H1 (cell line): ENCODE results near the gene SRSF8. TPM values are rescaled to one million over a fixed set of nuclear protein-coding genes. Genes with fewer than 3 reads are reported as not detected.

Source experiments
- CHD2 ChIP-seq: IDR thresholded peaks from 2 replicates; pipeline ENCODE4 v1.6.1; 2012; ENCODE audit warnings: low read length, improper control_type of control experiment
- EGR1 ChIP-seq: IDR thresholded peaks from 2 replicates; pipeline ENCODE4 v1.6.1; 2011; ENCODE audit warnings: low read depth, low read length, borderline replicate concordance
- GABPA ChIP-seq: IDR thresholded peaks from 2 replicates; pipeline ENCODE4 v1.6.1; 2011; ENCODE audit warnings: mild to moderate bottlenecking, low read length, moderate library complexity, borderline replicate concordance; ENCODE audit not compliant: insufficient read depth
- HDAC2 ChIP-seq, 2 experiments: fragments of 300-600 bp in 1 of 2; sonication (generic) in 1 of 2; IDR thresholded peaks; 2 replicates each; pipeline ENCODE4 v1.6.1; 2011 to 2012; ENCODE audit warnings: low read depth in 2 of 2, low read length in 2 of 2, mild to moderate bottlenecking in 2 of 2, moderate library complexity in 2 of 2, borderline replicate concordance in 1 of 2, inconsistent platforms in 1 of 2
- RBBP5 ChIP-seq: IDR thresholded peaks from 2 replicates; pipeline ENCODE4 v1.7.1; 2012; ENCODE audit warnings: low read depth, mild to moderate bottlenecking, inconsistent platforms, low read length, moderate library complexity, borderline replicate concordance
- YY1 ChIP-seq: IDR thresholded peaks from 2 replicates; pipeline ENCODE4 v1.6.1; 2011; ENCODE audit warnings: low read depth, mild to moderate bottlenecking, low read length
- polyA plus RNA-seq, 7 experiments: library from polyadenylated mRNA; depleted of rRNA in 3 of 7; stranded (reverse) in 5 of 7; unstranded in 2 of 7; fragments of >200 nt in 5 of 7; fragments of 200-250 nt in 2 of 7; gene quantifications; 1 replicate in 5 of 7; 2 replicates in 1 of 7; 4 replicates in 1 of 7; pipeline versions ENCODE4 v1.2.1 to v1.2.3, GENCODE V29; 2011 to 2013; ENCODE audit warnings: missing spikeins in 2 of 7, mixed read lengths in 2 of 7
- total RNA-seq: library from RNA; stranded (reverse); fragmentation: NEBNext Ultra II Directional; extraction: Animal tissue kit (Norgen Biotek cat#: 25700); gene quantifications from 2 replicates; pipeline ENCODE4 v1.2.1, GENCODE V29; 2021
- TF ChIP-seq, protein P1 (sequence below): fragments of 300-600 bp; sonication (generic); IDR thresholded peaks from 2 replicates; pipeline ENCODE4 v1.7.1; 2012; ENCODE audit warnings: low read length, moderate library complexity, mild to moderate bottlenecking, inconsistent platforms; ENCODE audit not compliant: insufficient replicate concordance
- TF ChIP-seq, protein P2 (sequence below), 3 experiments: IDR thresholded peaks; 1 replicate in 2 of 3; 2 replicates in 1 of 3; pipeline versions ENCODE4 v1.5.1 to v1.6.1; 2011; ENCODE audit warnings: low read length in 3 of 3, mild to moderate bottlenecking in 3 of 3, inconsistent platforms in 2 of 3, low read depth in 1 of 3, moderate library complexity in 1 of 3; ENCODE audit not compliant: insufficient read depth in 1 of 3; ENCODE audit errors: control extremely low read depth in 1 of 3

Gene SRSF8
- total and polyA plus RNA-seq, 2 of the 8 experiments (the other 6 are each of a cell fraction or from before 2014, with no cell fraction given) = 13.2 to 18.5 TPM

DNA sequence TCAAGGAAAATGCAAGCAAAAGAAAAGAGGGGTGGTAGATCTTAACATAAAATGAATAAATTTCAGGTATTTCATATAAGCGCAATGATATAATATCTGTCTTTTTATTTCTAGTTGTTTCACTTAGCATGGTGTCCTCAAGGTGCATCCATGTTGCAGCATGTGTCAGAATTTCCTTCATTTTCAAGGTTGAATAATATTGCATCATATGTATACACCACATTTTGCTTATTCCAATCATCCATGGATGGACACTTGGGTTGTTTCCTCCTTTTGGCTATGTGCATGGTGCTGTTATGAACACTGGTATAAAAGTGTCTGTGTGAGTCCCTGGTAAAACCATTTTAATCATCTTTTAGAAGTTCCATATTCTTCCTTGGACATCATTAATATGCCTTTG is 24.5 kb upstream of the SRSF8 start (continued):
- TF ChIP-seq, protein P1, sequence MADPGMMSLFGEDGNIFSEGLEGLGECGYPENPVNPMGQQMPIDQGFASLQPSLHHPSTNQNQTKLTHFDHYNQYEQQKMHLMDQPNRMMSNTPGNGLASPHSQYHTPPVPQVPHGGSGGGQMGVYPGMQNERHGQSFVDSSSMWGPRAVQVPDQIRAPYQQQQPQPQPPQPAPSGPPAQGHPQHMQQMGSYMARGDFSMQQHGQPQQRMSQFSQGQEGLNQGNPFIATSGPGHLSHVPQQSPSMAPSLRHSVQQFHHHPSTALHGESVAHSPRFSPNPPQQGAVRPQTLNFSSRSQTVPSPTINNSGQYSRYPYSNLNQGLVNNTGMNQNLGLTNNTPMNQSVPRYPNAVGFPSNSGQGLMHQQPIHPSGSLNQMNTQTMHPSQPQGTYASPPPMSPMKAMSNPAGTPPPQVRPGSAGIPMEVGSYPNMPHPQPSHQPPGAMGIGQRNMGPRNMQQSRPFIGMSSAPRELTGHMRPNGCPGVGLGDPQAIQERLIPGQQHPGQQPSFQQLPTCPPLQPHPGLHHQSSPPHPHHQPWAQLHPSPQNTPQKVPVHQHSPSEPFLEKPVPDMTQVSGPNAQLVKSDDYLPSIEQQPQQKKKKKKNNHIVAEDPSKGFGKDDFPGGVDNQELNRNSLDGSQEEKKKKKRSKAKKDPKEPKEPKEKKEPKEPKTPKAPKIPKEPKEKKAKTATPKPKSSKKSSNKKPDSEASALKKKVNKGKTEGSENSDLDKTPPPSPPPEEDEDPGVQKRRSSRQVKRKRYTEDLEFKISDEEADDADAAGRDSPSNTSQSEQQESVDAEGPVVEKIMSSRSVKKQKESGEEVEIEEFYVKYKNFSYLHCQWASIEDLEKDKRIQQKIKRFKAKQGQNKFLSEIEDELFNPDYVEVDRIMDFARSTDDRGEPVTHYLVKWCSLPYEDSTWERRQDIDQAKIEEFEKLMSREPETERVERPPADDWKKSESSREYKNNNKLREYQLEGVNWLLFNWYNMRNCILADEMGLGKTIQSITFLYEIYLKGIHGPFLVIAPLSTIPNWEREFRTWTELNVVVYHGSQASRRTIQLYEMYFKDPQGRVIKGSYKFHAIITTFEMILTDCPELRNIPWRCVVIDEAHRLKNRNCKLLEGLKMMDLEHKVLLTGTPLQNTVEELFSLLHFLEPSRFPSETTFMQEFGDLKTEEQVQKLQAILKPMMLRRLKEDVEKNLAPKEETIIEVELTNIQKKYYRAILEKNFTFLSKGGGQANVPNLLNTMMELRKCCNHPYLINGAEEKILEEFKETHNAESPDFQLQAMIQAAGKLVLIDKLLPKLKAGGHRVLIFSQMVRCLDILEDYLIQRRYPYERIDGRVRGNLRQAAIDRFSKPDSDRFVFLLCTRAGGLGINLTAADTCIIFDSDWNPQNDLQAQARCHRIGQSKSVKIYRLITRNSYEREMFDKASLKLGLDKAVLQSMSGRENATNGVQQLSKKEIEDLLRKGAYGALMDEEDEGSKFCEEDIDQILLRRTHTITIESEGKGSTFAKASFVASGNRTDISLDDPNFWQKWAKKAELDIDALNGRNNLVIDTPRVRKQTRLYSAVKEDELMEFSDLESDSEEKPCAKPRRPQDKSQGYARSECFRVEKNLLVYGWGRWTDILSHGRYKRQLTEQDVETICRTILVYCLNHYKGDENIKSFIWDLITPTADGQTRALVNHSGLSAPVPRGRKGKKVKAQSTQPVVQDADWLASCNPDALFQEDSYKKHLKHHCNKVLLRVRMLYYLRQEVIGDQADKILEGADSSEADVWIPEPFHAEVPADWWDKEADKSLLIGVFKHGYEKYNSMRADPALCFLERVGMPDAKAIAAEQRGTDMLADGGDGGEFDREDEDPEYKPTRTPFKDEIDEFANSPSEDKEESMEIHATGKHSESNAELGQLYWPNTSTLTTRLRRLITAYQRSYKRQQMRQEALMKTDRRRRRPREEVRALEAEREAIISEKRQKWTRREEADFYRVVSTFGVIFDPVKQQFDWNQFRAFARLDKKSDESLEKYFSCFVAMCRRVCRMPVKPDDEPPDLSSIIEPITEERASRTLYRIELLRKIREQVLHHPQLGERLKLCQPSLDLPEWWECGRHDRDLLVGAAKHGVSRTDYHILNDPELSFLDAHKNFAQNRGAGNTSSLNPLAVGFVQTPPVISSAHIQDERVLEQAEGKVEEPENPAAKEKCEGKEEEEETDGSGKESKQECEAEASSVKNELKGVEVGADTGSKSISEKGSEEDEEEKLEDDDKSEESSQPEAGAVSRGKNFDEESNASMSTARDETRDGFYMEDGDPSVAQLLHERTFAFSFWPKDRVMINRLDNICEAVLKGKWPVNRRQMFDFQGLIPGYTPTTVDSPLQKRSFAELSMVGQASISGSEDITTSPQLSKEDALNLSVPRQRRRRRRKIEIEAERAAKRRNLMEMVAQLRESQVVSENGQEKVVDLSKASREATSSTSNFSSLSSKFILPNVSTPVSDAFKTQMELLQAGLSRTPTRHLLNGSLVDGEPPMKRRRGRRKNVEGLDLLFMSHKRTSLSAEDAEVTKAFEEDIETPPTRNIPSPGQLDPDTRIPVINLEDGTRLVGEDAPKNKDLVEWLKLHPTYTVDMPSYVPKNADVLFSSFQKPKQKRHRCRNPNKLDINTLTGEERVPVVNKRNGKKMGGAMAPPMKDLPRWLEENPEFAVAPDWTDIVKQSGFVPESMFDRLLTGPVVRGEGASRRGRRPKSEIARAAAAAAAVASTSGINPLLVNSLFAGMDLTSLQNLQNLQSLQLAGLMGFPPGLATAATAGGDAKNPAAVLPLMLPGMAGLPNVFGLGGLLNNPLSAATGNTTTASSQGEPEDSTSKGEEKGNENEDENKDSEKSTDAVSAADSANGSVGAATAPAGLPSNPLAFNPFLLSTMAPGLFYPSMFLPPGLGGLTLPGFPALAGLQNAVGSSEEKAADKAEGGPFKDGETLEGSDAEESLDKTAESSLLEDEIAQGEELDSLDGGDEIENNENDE = no peak
- TF ChIP-seq YY1 = no peak
- TF ChIP-seq RBBP5 = no peak
- TF ChIP-seq GABPA = no peak
- no peak for TF ChIP-seq CHD2
- no peak for TF ChIP-seq HDAC2 (IDR thresholded peaks at IDR 0.05; ENCODE audit: borderline replicate concordance in 1 of 2, low read depth in 2 of 2, low read length in 2 of 2)
- no peak for TF ChIP-seq EGR1
- TF ChIP-seq, protein P2, sequence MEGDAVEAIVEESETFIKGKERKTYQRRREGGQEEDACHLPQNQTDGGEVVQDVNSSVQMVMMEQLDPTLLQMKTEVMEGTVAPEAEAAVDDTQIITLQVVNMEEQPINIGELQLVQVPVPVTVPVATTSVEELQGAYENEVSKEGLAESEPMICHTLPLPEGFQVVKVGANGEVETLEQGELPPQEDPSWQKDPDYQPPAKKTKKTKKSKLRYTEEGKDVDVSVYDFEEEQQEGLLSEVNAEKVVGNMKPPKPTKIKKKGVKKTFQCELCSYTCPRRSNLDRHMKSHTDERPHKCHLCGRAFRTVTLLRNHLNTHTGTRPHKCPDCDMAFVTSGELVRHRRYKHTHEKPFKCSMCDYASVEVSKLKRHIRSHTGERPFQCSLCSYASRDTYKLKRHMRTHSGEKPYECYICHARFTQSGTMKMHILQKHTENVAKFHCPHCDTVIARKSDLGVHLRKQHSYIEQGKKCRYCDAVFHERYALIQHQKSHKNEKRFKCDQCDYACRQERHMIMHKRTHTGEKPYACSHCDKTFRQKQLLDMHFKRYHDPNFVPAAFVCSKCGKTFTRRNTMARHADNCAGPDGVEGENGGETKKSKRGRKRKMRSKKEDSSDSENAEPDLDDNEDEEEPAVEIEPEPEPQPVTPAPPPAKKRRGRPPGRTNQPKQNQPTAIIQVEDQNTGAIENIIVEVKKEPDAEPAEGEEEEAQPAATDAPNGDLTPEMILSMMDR (IDR thresholded peaks at IDR 0.05; ENCODE audit: control extremely low read depth in 1 of 3, insufficient read depth in 1 of 3, low read depth in 1 of 3, low read length in 3 of 3) = no peak
